Thymus (tissue), 11 donors: ENCODE results near the gene HOXC10. TPM values are rescaled to one million over a fixed set of nuclear protein-coding genes. Genes with fewer than 3 reads are reported as not detected.

Source experiments
- DNase-seq, 9 donors: peaks; one replicate each; pipeline ENCODE4 v3.0.0-alpha.2; 2013; ENCODE audit warnings: low spot score in 9 of 9, low read depth in 6 of 9, missing footprints in 1 of 9
- H3K27ac ChIP-seq, 2 donors: one replicate each; pipeline ENCODE4 v1.5.1; 2013; ENCODE audit warnings: control low read depth in 1 of 2, low read depth in 1 of 2, low read length in 1 of 2, mild to moderate bottlenecking in 1 of 2, moderate library complexity in 1 of 2
- H3K27me3 ChIP-seq, 2 donors: one replicate each; pipeline ENCODE4 v1.5.1; 2013; ENCODE audit warnings: low read length in 1 of 2; ENCODE audit not compliant: control insufficient read depth in 2 of 2, insufficient read depth in 1 of 2
- H3K36me3 ChIP-seq, 2 donors: one replicate each; pipeline ENCODE4 v1.5.1; 2013; ENCODE audit warnings: low read length in 1 of 2, mild to moderate bottlenecking in 1 of 2, moderate library complexity in 1 of 2; ENCODE audit not compliant: control insufficient read depth in 2 of 2, insufficient read depth in 2 of 2
- H3K4me1 ChIP-seq, 2 donors: one replicate each; pipeline ENCODE4 v1.5.1; 2013; ENCODE audit warnings: low read length in 2 of 2; ENCODE audit not compliant: control insufficient read depth in 2 of 2, insufficient read depth in 2 of 2
- H3K4me3 ChIP-seq, 2 donors: one replicate each; pipeline ENCODE4 v1.5.1; 2013; ENCODE audit warnings: low read length in 2 of 2, control low read depth in 1 of 2, mild to moderate bottlenecking in 1 of 2
- H3K9me3 ChIP-seq, 2 donors: one replicate each; pipeline ENCODE4 v1.5.1; 2013; ENCODE audit warnings: low read length in 1 of 2, mild to moderate bottlenecking in 1 of 2; ENCODE audit not compliant: control insufficient read depth in 2 of 2, insufficient read depth in 1 of 2
- WGBS: extraction: QIAGEN DNeasy Blood & Tissue Kit; methylation state at CpG from one replicate; pipeline ENCODE4 v1.1.7; 2013; 5-methylcytosine and 5-hydroxymethylcytosine counted together
- polyA plus RNA-seq: library from polyadenylated mRNA; stranded (reverse); fragments of 200-250 nt; gene quantifications from one replicate; pipeline ENCODE4 v1.2.3, GENCODE V29; 2013
- total RNA-seq: library from RNA; stranded (reverse); fragments of 120-200 nt; gene quantifications from one replicate; pipeline ENCODE4 v1.2.4, GENCODE V29; 2013
- donor health status: healthy.

HOXC10 gene
- total and polyA plus RNA-seq, 2 donors = 0.14 TPM; not detected in 1

GRCh38 chr12:53941187-53941586 is 43.8 kb upstream of the HOXC10 start:
- DNase-seq = no peak
- H3K27ac ChIP-seq = no peak overlapping the region
- H3K4me1 ChIP-seq = no peaks in the 10 kb centered on the region
- peaks cover 6 to 12% of the 10 kb centered on the region in 2 donors for H3K9me3 ChIP-seq
- H3K27me3 ChIP-seq = peaks cover 78 to 100% of the 10 kb centered on the region in 2 donors
- H3K36me3 ChIP-seq = no peaks in the 10 kb centered on the region
- no peak overlapping the region for H3K4me3 ChIP-seq

GRCh38 chr12:53941750-53942149 is 43.2 kb upstream of the HOXC10 start:
- Histone ChIP-seq H3K9me3 (peaks cover 6 to 12% of the 10 kb centered on the region in 2 donors), H3K27ac (no peak overlapping the region), H3K4me1 (no peaks in the 10 kb centered on the region), H3K4me3 (no peak overlapping the region), H3K27me3 (peaks cover 78 to 100% of the 10 kb centered on the region in 2 donors), H3K36me3 (no peaks in the 10 kb centered on the region)
- DNase-seq = no peak
- 13% methylated on average over 5 of the region's 5 CpGs for WGBS

DNA sequence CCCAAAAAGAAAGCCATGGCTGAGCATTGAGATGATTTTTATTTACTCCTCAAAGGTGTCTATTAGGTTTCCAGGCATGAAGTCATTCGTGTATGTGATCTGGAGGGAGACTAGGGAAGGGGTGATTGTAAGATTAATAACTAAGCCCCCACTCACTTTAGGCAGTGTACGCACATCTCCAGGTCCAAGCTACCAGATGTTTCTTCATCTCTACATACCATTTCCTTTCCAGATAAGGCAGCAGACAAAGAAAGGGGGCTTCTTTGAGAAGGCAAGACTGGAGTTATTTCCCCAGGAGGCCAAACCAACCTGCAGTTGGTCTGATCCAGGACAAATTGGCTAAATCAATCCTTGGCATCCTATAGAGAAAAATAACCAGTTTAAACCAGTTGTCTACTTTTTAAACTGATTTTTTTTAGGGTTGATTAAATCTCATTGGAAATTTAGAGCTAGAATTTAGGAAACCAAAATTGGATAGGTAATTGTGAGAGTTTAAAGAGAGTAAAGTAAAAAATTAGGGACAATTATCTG is 42.4 kb upstream of the HOXC10 start:
- no peak for DNase-seq
- Histone ChIP-seq H3K36me3 (no peaks in the 10 kb centered on the region), H3K27ac (no peak overlapping the region), H3K4me3 (no peak overlapping the region), H3K9me3 (peaks cover 5 to 12% of the 10 kb centered on the region in 2 donors), H3K4me1 (no peaks in the 10 kb centered on the region), H3K27me3 (peaks cover 74 to 100% of the 10 kb centered on the region in 2 donors)
- 16% methylated on average over 2 of the region's 2 CpGs for WGBS

GRCh38 chr12:53944209-53944608 is 40.7 kb upstream of the HOXC10 start:
- Histone ChIP-seq H3K9me3 (peaks cover 1 to 3% of the 10 kb centered on the region in 2 donors), H3K4me1 (no peaks in the 10 kb centered on the region), H3K27me3 (peaks cover 74 to 100% of the 10 kb centered on the region in 2 donors), H3K36me3 (no peaks in the 10 kb centered on the region), H3K27ac (no peak overlapping the region), H3K4me3 (no peak overlapping the region)
- 13% methylated on average over 4 of the region's 4 CpGs for WGBS
- no peak for DNase-seq

GRCh38 chr12:53944907-53945847 is 39.8 kb upstream of the HOXC10 start:
- Histone ChIP-seq H3K4me3 (no peak overlapping the region), H3K27me3 (peaks cover 77 to 100% of the 10 kb centered on the region in 2 donors), H3K27ac (no peak overlapping the region), H3K36me3 (no peaks in the 10 kb centered on the region), H3K9me3 (peaks cover 1 to 3% of the 10 kb centered on the region in 2 donors), H3K4me1 (no peaks in the 10 kb centered on the region)
- WGBS = 10% methylated on average over 51 of the region's 51 CpGs
- DNase-seq = no peak

GRCh38 chr12:53947743-53948142 is 37.2 kb upstream of the HOXC10 start:
- Histone ChIP-seq H3K4me1 (no peaks in the 10 kb centered on the region), H3K4me3 (no peak overlapping the region), H3K9me3 (peaks cover 1 to 12% of the 10 kb centered on the region in 2 donors), H3K27ac (no peak overlapping the region), H3K36me3 (no peaks in the 10 kb centered on the region), H3K27me3 (peaks cover 87 to 100% of the 10 kb centered on the region in 2 donors)
- DNase-seq = no peak

- no peak for DNase-seq
- Histone ChIP-seq H3K27me3 (peaks cover 90 to 100% of the 10 kb centered on the region in 2 donors), H3K4me3 (no peak overlapping the region), H3K4me1 (no peaks in the 10 kb centered on the region), H3K27ac (no peak overlapping the region), H3K9me3 (peaks cover 1 to 12% of the 10 kb centered on the region in 2 donors), H3K36me3 (no peaks in the 10 kb centered on the region)
- 33% methylated on average over 9 of the region's 9 CpGs for WGBS
These were observed 36.0 kb upstream of the HOXC10 start for GRCh38 chr12:53948650-53949593.

- Histone ChIP-seq H3K4me1 (no peaks in the 10 kb centered on the region), H3K9me3 (peaks cover under 1 to 12% of the 10 kb centered on the region in 2 donors), H3K36me3 (no peaks in the 10 kb centered on the region), H3K4me3 (no peak overlapping the region), H3K27ac (no peak overlapping the region), H3K27me3 (peaks cover 90 to 100% of the 10 kb centered on the region in 2 donors)
- 8% methylated on average over 34 of the region's 34 CpGs for WGBS
- no peak for DNase-seq
These were observed 35.1 kb upstream of the HOXC10 start for GRCh38 chr12:53949631-53950436.
